H1 (cell line): ENCODE results near the gene HOMER2. TPM values are rescaled to one million over a fixed set of nuclear protein-coding genes. Genes with fewer than 3 reads are reported as not detected.

ENCODE experiments used
- CTCF ChIA-PET: fragments of 300-600 bp; sonication (Branson Sonifier 250); formaldehyde crosslinking; loops from one replicate; lab custom pipeline; 2021; ENCODE audit not compliant: partially characterized antibody; lab: Charles Lee
- POLR2A ChIA-PET: fragments of 300-600 bp; sonication (Branson Sonifier 250); formaldehyde crosslinking; loops from one replicate; lab custom pipeline; 2021; ENCODE audit warnings: inconsistent platforms; ENCODE audit not compliant: partially characterized antibody; lab: Charles Lee
- DNase-seq, 2 experiments: peaks; one replicate each; pipeline versions ENCODE4 v3.0.0 to v3.0.0-alpha.2; 2010 to 2022; ENCODE audit warnings: low spot score in 2 of 2, low read depth in 1 of 2, mixed read lengths in 1 of 2
- FAIRE-seq: peaks from 2 replicates; lab custom pipeline; 2011; peaks lifted over from hg19 to GRCh38; lab: Jason Lieb, UNC
- H2AFZ ChIP-seq: 2 replicates; pipeline ENCODE4 v1.8.1; 2012; ENCODE audit warnings: low read length, inconsistent platforms
- H2AK5ac ChIP-seq: 2 replicates; pipeline ENCODE4 v1.6.1; 2013; ENCODE audit warnings: low read depth, low read length
- H2BK120ac ChIP-seq: replicated peaks from 2 replicates; pipeline ENCODE3; 2013; ENCODE audit warnings: low read depth, low read length, inconsistent platforms
- H2BK12ac ChIP-seq: 2 replicates; pipeline ENCODE4 v1.6.1; 2013; ENCODE audit warnings: low read depth, low read length
- H2BK15ac ChIP-seq: 2 replicates; pipeline ENCODE4 v1.6.1; 2013; ENCODE audit warnings: low read length
- H2BK20ac ChIP-seq: 2 replicates; pipeline ENCODE4 v1.6.1; 2013; ENCODE audit warnings: low read length
- H2BK5ac ChIP-seq: 2 replicates; pipeline ENCODE4 v1.6.1; 2013; ENCODE audit warnings: low read depth, low read length
- H3K14ac ChIP-seq: 2 replicates; pipeline ENCODE4 v1.6.1; 2013; ENCODE audit warnings: inconsistent platforms; ENCODE audit not compliant: insufficient read length
- H3K18ac ChIP-seq: 2 replicates; pipeline ENCODE4 v1.6.1; 2013; ENCODE audit warnings: low read length; ENCODE audit errors: extremely low read depth
- H3K23ac ChIP-seq: 2 replicates; pipeline ENCODE4 v1.6.1; 2013; ENCODE audit warnings: inconsistent platforms; ENCODE audit not compliant: insufficient read length
- H3K23me2 ChIP-seq: 2 replicates; pipeline ENCODE4 v1.6.1; 2013; ENCODE audit warnings: low read depth, low read length
- H3K27ac ChIP-seq: 2 replicates; pipeline ENCODE4 v1.6.1; 2011; ENCODE audit warnings: low read depth, low read length, inconsistent platforms
- H3K27me3 ChIP-seq, 4 experiments: replicated peaks in 1 of 4; 1 replicate in 1 of 4; 2 replicates in 3 of 4; pipeline versions ENCODE4 v1.6.1 to v1.8.1; 2011 to 2013; ENCODE audit warnings: low read length in 3 of 4, mild to moderate bottlenecking in 3 of 4, inconsistent platforms in 2 of 4, mixed read lengths in 2 of 4, moderate library complexity in 1 of 4; ENCODE audit not compliant: control insufficient read depth in 3 of 4, insufficient read depth in 3 of 4; ENCODE audit errors: extremely low read depth in 1 of 4
- H3K36me3 ChIP-seq, 4 experiments: 2 replicates each; pipeline versions ENCODE4 v1.6.1 to v1.8.1; 2011 to 2013; ENCODE audit warnings: mild to moderate bottlenecking in 4 of 4, low read length in 3 of 4, moderate library complexity in 2 of 4, control low read depth in 1 of 4, inconsistent platforms in 1 of 4; ENCODE audit not compliant: insufficient read depth in 4 of 4, control insufficient read depth in 2 of 4
- H3K4ac ChIP-seq: replicated peaks from 2 replicates; pipeline ENCODE3; 2013; ENCODE audit warnings: low read length, low read depth, mixed read lengths, inconsistent platforms; ENCODE audit not compliant: insufficient read length
- H3K4me1 ChIP-seq, 4 experiments: replicated peaks in 1 of 4; 1 replicate in 1 of 4; 2 replicates in 3 of 4; pipeline versions ENCODE4 v1.6.1 to v1.8.1; 2011 to 2013; ENCODE audit warnings: low read length in 3 of 4, inconsistent platforms in 2 of 4, mixed read lengths in 1 of 4; ENCODE audit not compliant: insufficient read depth in 4 of 4, control insufficient read depth in 3 of 4
- H3K4me2 ChIP-seq, 2 experiments: 2 replicates each; pipeline versions ENCODE4 v1.6.1 to v1.8.1; 2011 to 2013; ENCODE audit warnings: low read depth in 2 of 2, low read length in 2 of 2, control low read depth in 1 of 2, inconsistent platforms in 1 of 2, mild to moderate bottlenecking in 1 of 2; ENCODE audit not compliant: insufficient read depth in 1 of 2
- H3K4me3 ChIP-seq, 4 experiments: fragments of 200-600, 300-600 bp in 1 of 4; sonication (generic), shearing (Covaris generic), sonication (Bioruptor Twin) in 1 of 4; 2 replicates each; pipeline versions ENCODE4 v1.5.1 to v1.8.1; 2011 to 2016; ENCODE audit warnings: low read length in 4 of 4, low read depth in 3 of 4, control low read depth in 2 of 4, inconsistent platforms in 2 of 4, mild to moderate bottlenecking in 2 of 4, mixed read lengths in 1 of 4, moderate library complexity in 1 of 4; ENCODE audit not compliant: insufficient read depth in 2 of 4; ENCODE audit errors: extremely low read depth in 1 of 4
- H3K56ac ChIP-seq: replicated peaks from 2 replicates; pipeline ENCODE3; 2013; ENCODE audit warnings: low read depth, mild to moderate bottlenecking, mixed read lengths, low read length, inconsistent platforms; ENCODE audit not compliant: insufficient read length
- H3K79me1 ChIP-seq: 2 replicates; pipeline ENCODE4 v1.6.1; 2013; ENCODE audit warnings: low read depth, low read length, control low read depth
- H3K79me2 ChIP-seq, 2 experiments: 2 replicates each; pipeline versions ENCODE4 v1.6.1 to v1.8.1; 2012 to 2013; ENCODE audit warnings: low read length in 2 of 2, mild to moderate bottlenecking in 2 of 2, inconsistent platforms in 1 of 2; ENCODE audit not compliant: insufficient read depth in 2 of 2, control insufficient read depth in 1 of 2
- H3K9ac ChIP-seq, 4 experiments: replicated peaks in 1 of 4; 1 replicate in 1 of 4; 2 replicates in 3 of 4; pipeline versions ENCODE4 v1.6.1 to v1.8.1; 2011 to 2013; ENCODE audit warnings: low read depth in 3 of 4, low read length in 3 of 4, control low read depth in 2 of 4, mild to moderate bottlenecking in 2 of 4, moderate library complexity in 2 of 4, inconsistent platforms in 1 of 4; ENCODE audit errors: extremely low read depth in 1 of 4
- H3K9me3 ChIP-seq, 2 experiments: 2 replicates each; pipeline versions ENCODE4 v1.6.1 to v1.8.1; 2012 to 2013; ENCODE audit warnings: mild to moderate bottlenecking in 2 of 2, moderate library complexity in 2 of 2, control low read depth in 1 of 2, inconsistent platforms in 1 of 2, low read depth in 1 of 2, low read length in 1 of 2, mixed read lengths in 1 of 2; ENCODE audit not compliant: insufficient read depth in 2 of 2
- H4K20me1 ChIP-seq, 2 experiments: replicated peaks in 1 of 2; 2 replicates each; pipeline versions ENCODE3 to v1.8.1; 2011 to 2013; ENCODE audit warnings: inconsistent platforms in 2 of 2, low read length in 2 of 2, mild to moderate bottlenecking in 1 of 2; ENCODE audit not compliant: insufficient read depth in 2 of 2, control insufficient read depth in 1 of 2
- H4K5ac ChIP-seq: 2 replicates; pipeline ENCODE4 v1.6.1; 2013; ENCODE audit warnings: low read length, low read depth, mixed read lengths, inconsistent platforms; ENCODE audit not compliant: insufficient read length
- H4K8ac ChIP-seq: 2 replicates; pipeline ENCODE4 v1.8.0; 2013; ENCODE audit warnings: mild to moderate bottlenecking, moderate library complexity, low read length, inconsistent platforms; ENCODE audit not compliant: insufficient read depth; ENCODE audit errors: extremely low read depth
- H4K91ac ChIP-seq: replicated peaks from 2 replicates; pipeline ENCODE3; 2013; ENCODE audit warnings: low read length, mixed read lengths, inconsistent platforms; ENCODE audit not compliant: insufficient read length
- ASH2L ChIP-seq: fragments of 200-600, 300-600 bp; sonication (generic); IDR thresholded peaks from one replicate; pipeline ENCODE4 v1.7.1; 2017; ENCODE audit warnings: low read length
- SUZ12 ChIP-seq: fragments of 200-600 bp; sonication (generic); IDR thresholded peaks from 2 replicates; pipeline ENCODE4 v1.6.1; 2012; ENCODE audit warnings: mild to moderate bottlenecking, inconsistent platforms, low read length, moderate library complexity, mixed read lengths
- TAF1 ChIP-seq: IDR thresholded peaks from 2 replicates; pipeline ENCODE4 v1.6.1; 2011; ENCODE audit warnings: mild to moderate bottlenecking, low read depth, low read length
- WGBS, 2 experiments: shearing (Covaris generic) in 1 of 2; methylation state at CpG; one replicate each; pipeline versions ENCODE4 v1.1.6 to v1.1.7; 2013 to 2015; ENCODE audit warnings: low lambda C conversion rate in 2 of 2, mixed read lengths in 2 of 2, inconsistent platforms in 1 of 2, low coverage in 1 of 2, missing lambda C conversion rate in 1 of 2; ENCODE audit not compliant: insufficient replicate concordance in 2 of 2, insufficient coverage in 1 of 2, insufficient read length in 1 of 2; ENCODE audit errors: extremely low coverage in 1 of 2, missing lambda C conversion rate in 1 of 2; 5-methylcytosine and 5-hydroxymethylcytosine counted together
- polyA plus RNA-seq, 7 experiments: library from polyadenylated mRNA; depleted of rRNA in 3 of 7; stranded (reverse) in 5 of 7; unstranded in 2 of 7; fragments of >200 nt in 5 of 7; fragments of 200-250 nt in 2 of 7; gene quantifications; 1 replicate in 5 of 7; 2 replicates in 1 of 7; 4 replicates in 1 of 7; pipeline versions ENCODE4 v1.2.1 to v1.2.3, GENCODE V29; 2011 to 2013; ENCODE audit warnings: missing spikeins in 2 of 7, mixed read lengths in 2 of 7
- total RNA-seq: library from RNA; stranded (reverse); fragmentation: NEBNext Ultra II Directional; extraction: Animal tissue kit (Norgen Biotek cat#: 25700); gene quantifications from 2 replicates; pipeline ENCODE4 v1.2.1, GENCODE V29; 2021

HOMER2 gene
- total and polyA plus RNA-seq, 2 of the 8 experiments (the other 6 are each of a cell fraction or from before 2014, with no cell fraction given), result 12.5 to 27.6 TPM

DNA sequence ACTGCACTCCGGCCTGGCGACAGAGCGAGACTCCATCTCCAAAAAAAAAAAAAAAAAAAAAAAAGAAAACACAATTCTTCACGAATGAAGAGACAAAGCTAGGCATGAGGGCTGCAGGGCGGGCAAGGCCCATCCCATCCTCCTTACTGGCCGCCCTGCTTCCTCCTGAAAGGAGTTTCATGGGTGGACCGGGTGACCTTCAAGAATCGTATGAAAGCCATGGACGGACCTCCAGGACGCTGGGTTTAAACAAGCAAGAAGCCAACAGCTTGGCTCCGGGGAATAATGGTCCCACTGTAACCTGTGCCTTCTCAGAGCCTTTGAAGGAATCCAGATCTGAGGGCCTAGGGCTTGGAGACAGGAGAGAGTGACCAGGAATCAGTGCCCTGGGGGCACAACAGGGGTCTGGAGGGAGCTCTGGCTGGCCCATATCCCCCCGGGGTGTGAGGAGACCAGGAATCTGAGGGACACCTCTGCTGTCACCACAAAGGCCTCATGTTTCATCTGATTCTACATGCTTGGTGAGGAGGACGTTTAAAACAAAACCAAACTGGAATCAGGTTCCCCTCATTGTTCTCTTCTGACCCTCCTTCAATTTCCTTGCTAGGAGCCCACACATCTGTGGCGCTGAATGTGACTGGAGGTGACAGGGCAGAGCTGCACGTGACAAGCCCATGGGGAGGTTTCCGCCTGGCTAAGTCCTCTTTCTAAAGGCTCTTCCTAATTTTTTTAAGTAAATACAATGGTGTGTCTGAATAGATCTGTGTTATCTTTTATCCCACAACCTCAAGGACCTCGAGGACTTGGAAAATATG, 97.0 kb downstream of the HOMER2 start:
- Histone ChIP-seq H2AK5ac (no peak overlapping the region), H2BK5ac (no peak overlapping the region), H4K5ac (no peak overlapping the region), H4K8ac (no peak overlapping the region), H3K18ac (no peak overlapping the region), H3K4me3 (no peak overlapping the region), H3K14ac (no peak overlapping the region), H3K4me2 (no peak overlapping the region), H3K4ac (no peak overlapping the region), H2BK120ac (no peak overlapping the region), H4K91ac (no peak overlapping the region), H2AFZ (no peak overlapping the region), H2BK20ac (no peak overlapping the region), H2BK15ac (no peak overlapping the region), H3K23ac (no peak overlapping the region), H3K9me3 (no peaks in the 10 kb centered on the region), H3K79me2 (no peaks in the 10 kb centered on the region), H3K36me3 (no peaks in the 10 kb centered on the region), H3K23me2 (no peaks in the 10 kb centered on the region), H3K9ac (no peak overlapping the region), H2BK12ac (no peak overlapping the region), H4K20me1 (peaks cover 0 to 1% of the 10 kb centered on the region in 2 experiments), H3K56ac (no peak overlapping the region), H3K27ac (no peak overlapping the region), H3K4me1 (no peaks in the 10 kb centered on the region), H3K27me3 (no peaks in the 10 kb centered on the region), H3K79me1 (no peaks in the 10 kb centered on the region)
- CTCF ChIA-PET, result interaction anchor here (1.0 to 1.6 kb wide), 4 partner anchors 10 to 88 kb away, joined by 3 to 4 read pairs (median 4); no protein-coding TSS in a partner anchor
- FAIRE-seq (no peak), DNase-seq (no peak)
- POLR2A ChIA-PET, result interaction anchor here (0.6 kb wide), 1 partner anchor 85 kb away, joined by 3 read pairs; no protein-coding TSS in a partner anchor
- WGBS, 2 experiments, result 91% methylated on average over 12 of the region's 17 CpGs; no CpG with 5 or more reads in 1 of the 2 experiments
- TF ChIP-seq TAF1, result no peak
- no peak for TF ChIP-seq SUZ12
- TF ChIP-seq ASH2L, result no peak
